ENCODE results near the gene SOX8. TPM values are rescaled to one million over a fixed set of nuclear protein-coding genes. Genes with fewer than 3 reads are reported as not detected.
A peak's percentile ranks its signal among the peaks of the same experiment; 100 is the strongest.

Gene SOX8
- total RNA-seq, 1 donor from 2014 or later: 1.0 TPM

DNA sequence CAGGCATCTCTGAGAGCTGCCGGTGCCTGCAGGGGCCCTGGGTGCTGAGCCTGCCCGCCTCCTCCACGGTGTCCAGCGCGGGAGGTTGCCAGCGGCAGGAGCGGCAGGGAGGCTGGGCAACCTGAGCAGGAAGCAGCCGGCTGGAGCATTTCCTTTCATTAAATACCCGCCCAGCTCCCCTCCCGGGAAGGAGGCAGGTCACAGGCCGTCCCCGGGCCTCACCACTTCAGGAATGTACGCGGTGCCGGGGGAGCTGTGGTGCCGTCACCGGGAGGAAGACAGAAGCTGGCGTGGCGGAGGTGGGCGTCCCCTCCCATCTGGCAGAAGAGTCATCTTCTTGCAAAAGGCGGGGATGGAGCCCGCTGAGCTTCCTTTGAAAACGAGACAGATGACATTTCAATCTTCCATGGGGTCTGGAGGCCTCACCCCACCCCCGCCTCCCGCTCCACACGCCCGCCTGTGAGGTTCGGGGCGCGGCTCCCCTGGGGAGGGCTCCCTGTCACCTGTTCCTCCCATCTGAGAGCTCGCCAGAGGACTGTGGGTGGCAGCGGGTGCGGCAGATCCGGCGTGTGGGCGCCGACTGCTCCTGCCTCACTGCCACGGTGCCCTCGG, 16.0 kb downstream of the SOX8 start:
- ATAC-seq (ENCODE audit: poor library complexity) (peak; percentile 39), DNase-seq (peak; percentile 60)

DNA sequence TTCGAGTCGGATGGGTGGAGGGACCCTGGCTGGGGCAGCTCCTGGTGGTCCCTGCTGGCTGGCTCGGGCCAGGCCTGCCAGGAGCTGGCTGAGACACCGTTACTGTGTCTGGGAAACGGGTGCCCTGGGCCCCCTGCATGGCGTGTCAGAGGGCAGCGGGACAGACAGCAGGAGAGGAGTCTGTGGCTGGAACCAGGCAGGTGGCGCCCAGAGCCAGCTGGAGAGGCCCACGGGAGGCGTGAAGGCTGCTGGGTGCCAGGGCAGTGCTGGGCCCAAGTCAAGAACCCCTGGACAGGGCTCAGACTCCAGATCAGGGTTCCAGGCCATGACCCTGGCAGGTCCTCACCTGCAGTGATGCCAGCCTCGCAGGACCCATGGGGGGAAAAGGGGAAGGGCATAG, 16.6 kb downstream of the SOX8 start:
- intact Hi-C loops (cut with DNase I): no loop called here
- DNase-seq: no peak
- no peak for ATAC-seq (ENCODE audit: poor library complexity)

More for the DNA sequence above, 16.0 kb downstream of the SOX8 start:
- intact Hi-C loops (cut with DNase I): no loop called here

DNA sequence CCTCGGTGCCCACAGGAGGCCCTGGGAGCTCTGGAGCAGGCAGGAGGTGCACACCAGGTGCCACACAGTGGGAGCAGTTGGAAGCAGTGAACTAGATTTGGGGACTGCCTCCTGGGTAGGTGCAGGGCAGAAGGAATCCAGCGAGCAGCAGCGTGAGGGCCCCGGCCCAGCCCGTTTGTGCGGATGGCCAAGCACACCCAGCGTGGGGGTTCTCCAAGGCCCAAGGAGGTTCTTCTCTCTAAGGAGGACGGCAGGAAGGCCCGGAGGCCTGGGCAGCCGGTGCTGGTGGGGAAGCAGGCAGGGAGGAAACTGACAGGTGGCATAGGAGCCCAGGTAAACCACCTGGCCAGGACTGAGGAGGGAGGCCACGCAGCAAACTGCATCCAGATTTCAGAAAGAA, 17.0 kb downstream of the SOX8 start:
- ATAC-seq (ENCODE audit: poor library complexity) (no peak), DNase-seq (no peak)
- intact Hi-C loops (cut with DNase I): no loop called here

DNA sequence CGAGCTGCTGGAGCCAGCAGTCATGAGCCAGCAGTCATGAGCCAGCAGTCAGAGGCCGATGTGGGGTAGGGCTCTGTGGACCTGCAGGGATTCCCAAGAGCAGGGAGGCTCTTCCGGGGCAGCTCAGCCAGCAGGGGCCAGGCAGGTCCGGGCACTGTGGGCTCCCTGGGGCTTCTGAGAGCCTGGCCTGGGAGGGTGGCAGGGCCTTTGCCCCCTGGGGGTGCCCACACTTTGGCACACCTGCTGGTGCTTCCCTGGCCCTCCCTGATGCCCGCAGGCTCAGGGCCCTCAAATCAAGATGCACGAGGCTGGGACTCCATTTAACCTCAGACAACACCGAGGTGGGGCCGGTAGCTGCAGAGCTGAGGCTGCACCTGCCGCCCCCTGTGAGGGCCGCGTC, 18.1 kb downstream of the SOX8 start:
- intact Hi-C loops (cut with DNase I): no loop called here
- ATAC-seq (ENCODE audit: poor library complexity) (no peak), DNase-seq (no peak)

DNA sequence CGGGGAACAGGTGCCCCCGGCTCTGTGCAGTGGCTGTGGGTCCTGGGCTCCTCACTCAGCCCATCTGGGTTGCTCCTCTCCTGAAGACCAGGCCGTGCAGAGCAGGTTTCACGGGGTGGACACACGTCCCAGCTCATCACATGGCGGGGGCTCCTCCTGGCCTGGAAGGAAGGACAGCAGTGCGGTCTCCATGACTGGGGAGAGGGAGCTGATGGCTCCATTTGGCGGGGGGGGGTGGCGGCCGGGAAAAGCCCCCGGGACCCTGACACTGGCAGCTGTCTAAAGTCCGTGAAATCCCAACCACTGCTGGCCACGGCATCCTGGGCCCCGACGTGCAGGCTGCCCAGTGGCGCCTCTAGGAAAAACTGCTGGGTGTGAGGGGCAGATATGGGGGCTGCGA, 19.0 kb downstream of the SOX8 start:
- intact Hi-C loops (cut with DNase I): no loop called here
- ATAC-seq (ENCODE audit: poor library complexity): no peak
- DNase-seq: no peak

DNA sequence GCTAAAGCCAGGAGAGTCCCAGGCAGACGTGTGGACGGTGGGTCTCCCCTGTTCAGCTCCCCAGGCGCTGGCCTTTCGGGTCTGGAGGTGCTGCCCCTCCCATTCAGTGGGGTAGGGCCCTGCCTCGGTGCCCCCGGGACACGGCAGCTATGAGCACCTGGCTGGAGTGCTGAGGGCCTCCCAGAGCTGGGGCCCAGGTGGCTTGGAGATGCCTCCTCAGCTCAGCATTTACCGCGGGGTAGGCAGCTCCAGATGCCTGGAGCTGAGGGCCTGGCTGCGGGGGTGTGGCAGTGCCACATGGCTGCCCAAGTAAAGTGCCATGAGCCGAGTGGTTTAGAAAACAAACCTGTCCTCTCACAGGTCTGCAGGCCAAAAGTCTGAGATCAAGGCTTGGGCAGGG, 19.5 kb downstream of the SOX8 start:
- DNase-seq (no peak), ATAC-seq (ENCODE audit: poor library complexity) (no peak)
- intact Hi-C loops (cut with DNase I): no loop called here

DNA sequence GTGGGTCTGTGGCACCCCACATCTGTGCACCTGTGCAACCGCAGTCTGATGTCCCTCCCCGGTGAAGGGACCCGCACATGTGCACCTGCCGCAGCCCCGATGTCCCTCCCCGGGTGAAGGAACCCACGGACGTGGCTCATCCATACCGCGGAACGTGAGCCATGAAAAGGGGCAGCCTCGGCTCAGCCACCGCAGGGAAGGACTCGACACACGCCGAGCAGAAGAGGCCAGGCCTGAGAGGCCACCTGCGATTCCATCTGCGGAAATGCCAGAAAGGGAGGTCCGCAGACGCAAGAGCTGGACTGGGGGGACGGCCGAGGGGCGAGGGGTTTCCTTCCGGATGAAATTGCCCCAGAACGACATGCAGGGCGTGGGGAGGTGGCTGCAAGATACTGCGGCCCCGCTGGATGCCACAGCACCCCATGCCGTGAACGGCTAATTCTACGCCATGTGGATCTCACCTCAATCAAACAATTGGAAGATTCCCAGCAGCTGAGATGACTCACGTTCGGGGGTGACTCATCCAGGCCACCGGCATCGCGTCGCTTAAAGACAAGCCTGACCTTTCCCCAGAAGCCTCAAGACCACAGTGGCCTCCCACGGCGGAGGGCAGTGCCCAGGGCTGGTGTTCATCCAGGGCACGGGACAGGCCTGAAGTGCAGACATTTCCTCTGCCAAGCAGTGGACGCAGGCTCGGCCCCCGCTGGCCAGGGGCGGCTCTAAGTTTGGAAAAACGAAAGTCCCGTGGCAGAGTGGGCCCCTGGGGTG, 21.0 kb downstream of the SOX8 start:
- DNase-seq: no peak
- intact Hi-C loops (cut with DNase I): no loop called here
- ATAC-seq (ENCODE audit: poor library complexity): no peak

DNA sequence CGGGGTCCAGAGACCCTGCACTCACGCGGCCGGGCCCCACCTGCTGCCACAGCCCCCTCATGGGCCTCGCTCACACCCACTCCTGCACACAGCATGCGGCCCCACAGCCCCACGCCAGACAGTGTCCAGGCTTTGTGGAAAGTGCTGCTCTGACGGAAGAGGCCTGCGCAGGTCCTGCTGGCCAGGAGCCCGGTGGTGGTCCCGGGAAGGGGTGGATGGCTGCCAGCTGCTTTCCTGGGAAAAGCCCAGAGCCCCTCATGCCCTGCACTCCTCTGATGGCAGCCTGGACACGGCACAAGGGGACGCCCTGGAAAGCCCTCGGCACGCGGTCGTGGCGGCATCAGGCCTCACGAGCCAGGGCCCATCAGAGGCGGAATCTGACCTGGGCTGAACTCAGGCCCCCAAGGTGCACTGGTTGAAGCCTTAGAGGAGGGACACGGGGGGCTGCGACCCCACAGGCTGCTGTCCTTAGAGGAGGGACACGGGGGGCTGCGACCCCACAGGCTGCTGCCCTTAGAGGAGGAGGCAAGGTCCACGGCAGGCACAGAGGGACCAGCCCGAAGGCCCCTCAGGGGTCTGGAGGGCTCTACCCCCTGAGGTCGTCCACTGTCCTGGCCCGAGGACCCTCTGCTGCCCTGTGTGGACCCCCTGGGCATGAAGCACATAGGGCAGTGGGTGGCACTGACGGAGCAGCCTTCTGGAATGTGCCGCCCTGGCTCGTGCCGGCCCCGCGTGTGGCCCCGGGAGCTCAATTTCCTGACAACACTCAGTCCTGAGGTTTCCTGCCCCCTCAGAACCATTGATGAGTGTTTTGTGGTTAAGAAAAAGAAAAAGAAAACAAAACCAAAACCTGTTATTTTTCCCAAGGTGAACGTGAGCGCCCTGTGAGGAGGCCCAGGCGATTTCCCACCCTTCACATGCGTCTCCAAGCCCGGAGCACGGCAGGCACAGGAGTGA, 22.1 kb downstream of the SOX8 start:
- intact Hi-C loops (cut with DNase I): no loop called here
- DNase-seq (no peak), ATAC-seq (ENCODE audit: poor library complexity) (no peak)

DNA sequence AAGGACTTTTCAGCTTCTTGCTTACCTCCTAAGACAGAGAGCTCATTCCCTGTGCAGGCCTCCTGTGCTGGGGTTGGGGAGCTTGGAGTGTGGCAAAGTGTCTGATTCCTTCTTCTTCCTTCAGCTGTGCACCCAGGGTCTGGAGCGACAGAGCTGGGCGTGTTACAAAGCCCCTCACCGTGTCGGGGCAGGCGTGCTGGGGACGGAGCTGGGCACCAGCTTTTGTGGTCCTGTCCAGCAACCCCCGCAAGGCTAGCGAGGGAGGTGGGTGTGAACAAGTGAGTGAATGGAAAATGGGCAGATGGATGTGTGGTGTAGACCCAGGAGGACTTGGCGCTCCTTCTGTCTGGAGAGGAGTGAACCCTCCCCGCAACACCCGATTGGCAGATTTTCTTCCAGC, 23.7 kb downstream of the SOX8 start:
- DNase-seq: no peak
- intact Hi-C loops (cut with DNase I): no loop called here
- ATAC-seq (ENCODE audit: poor library complexity): no peak

DNA sequence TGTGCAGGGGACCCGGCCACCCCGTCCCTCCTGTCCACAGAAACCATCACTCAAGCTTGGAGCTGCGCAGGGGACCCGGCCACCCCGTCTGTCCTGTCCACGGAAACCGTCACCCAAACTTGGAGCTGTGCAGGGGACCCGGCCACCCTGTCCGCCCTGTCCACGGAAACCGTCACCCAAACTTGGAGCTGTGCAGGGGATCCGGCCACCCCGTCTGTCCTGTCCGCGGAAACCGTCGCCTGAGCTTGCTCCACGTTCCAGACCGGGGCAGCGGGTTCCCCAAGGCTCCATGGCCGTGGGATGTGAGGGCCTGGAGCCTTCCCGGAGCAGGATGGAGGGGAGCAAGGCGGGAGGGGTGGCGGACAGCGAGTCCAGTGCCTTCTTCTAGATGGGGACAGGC, 25.2 kb downstream of the SOX8 start:
- DNase-seq (no peak), ATAC-seq (ENCODE audit: poor library complexity) (no peak)
- intact Hi-C loops (cut with DNase I): no loop called here

DNA sequence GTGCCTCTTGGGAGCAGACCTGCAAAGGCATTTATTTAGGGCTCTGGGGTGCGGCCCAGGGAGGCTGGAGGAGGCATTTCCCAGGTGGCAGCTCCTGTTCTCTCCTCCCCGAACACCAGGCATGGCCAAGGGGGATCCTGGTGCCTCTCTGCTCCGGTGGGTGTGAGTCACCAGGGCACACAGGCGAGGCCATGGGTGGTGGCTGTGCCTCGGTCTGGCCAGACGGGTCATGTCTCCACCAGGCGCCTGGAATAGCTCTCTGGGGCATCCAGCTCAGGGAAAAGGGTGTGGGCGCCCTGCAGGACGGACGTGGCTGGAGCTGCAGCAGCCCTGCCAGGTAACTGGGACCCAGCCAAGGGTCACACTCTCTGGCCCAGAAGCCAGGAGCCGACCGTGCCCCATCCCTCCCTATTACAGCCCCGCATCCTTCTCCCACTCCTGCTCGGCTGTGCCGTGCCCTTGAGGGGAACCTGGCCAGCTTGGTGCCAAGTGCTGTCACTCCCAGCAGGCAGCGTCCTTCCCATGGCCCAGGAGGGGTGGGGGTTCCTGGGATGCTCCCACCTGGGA, 25.8 kb downstream of the SOX8 start:
- DNase-seq (no peak), ATAC-seq (ENCODE audit: poor library complexity) (no peak)
- intact Hi-C loops (cut with DNase I): no loop called here

DNA sequence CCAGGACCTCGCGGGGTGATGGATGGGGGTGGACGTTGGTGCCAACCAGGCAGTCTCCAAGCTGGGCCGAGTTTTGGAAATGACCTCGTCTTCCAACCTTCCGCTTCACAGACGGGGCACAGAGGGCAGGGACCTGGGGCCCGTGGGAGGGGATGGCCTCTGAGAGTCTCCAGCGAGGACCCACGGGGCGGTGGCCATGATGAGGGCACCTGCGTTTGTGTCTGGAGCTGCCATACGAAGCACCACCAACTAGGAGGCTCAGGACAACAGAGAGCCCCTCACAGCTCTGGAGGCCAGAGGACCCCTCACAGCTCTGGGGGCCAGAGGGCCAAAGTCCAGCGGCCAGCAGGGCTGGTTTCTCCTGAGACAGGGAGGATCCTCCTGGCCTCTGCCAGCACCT, 26.5 kb downstream of the SOX8 start:
- intact Hi-C loops (cut with DNase I): no loop called here
- ATAC-seq (ENCODE audit: poor library complexity) (no peak), DNase-seq (no peak)

DNA sequence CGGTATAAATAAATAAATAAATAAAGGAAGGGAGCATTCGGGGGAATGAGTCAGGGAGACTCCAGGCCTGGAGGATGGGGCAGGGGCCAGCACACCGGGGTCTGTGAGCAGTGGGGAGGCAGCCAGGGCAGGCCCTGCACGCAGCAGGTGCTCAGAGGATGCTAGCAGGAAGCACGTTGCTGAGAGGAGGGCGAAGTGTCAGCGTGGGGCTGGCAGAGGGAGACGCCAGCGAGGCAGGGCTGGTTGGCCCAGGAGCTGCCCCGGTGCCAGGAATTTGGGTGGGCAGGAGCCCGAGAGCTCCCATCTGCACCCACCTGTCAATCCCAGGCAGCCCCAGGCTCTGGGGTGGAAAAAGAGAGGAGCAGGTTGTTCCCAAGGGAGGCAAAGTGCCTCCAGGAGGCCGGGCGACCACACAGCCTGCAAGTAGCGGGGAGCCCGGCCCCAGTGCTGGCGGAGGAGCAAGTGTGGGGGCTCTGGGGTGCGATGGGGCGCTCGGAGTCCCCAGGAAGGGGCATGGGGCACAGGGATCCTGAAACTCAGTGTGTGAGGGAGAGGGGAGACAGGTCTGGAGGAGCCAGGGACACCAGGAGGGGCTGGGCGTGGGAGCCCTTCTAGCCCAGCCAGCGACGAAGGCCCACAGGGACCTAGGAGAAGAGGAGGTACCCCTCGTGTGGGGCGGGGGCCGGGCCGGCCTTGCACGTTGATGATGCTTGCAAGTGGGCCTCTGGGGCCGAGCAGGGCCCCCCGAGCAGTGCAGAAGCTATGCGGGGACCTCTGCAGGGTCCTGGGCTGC, 28.0 kb downstream of the SOX8 start:
- intact Hi-C loops (cut with DNase I): no loop called here
- no peak for ATAC-seq (ENCODE audit: poor library complexity)
- no peak for DNase-seq

DNA sequence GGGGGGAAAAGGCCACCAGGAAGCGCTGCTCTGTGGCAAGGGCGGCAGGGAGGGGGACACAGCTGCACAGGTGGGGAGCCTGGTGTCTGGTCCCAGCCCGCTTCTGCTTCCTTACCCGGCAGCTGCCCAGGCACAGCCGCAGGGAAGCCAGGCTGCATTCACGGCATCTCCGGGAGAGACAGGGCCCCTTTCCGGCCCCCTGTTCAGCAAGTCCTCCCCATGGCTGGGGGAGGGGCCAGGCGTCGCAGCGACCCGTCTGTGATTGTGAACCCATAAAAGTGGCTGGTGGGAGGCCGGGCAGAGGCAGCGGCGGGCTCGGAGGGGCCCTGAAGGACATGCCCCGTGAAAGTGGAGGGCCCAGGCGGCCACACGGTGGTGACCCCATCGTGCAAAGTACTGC, 28.7 kb downstream of the SOX8 start:
- intact Hi-C loops (cut with DNase I): no loop called here
- no peak for DNase-seq
- ATAC-seq (ENCODE audit: poor library complexity): no peak

DNA sequence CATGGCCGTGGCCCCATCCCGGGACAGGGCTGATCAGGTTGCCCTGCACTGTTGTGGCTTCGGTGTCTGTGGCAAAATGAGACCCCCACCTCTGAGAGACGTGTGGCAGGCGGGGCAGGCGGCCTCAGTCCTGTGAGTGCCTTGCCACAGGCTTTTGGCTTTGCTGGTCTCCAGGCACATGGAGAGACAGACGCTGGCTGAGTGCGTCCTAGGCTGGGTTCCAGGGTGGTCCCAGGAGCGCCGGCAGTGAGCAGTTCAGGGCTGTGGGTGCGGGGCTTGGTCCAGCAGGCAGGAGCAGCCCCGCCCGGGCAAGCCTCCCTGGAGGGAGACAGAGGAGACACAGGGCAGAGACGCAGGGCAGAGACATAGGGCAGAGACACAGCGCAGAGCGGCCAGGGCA, 29.2 kb downstream of the SOX8 start:
- intact Hi-C loops (cut with DNase I): no loop called here
- DNase-seq (no peak), ATAC-seq (ENCODE audit: poor library complexity) (no peak)

DNA sequence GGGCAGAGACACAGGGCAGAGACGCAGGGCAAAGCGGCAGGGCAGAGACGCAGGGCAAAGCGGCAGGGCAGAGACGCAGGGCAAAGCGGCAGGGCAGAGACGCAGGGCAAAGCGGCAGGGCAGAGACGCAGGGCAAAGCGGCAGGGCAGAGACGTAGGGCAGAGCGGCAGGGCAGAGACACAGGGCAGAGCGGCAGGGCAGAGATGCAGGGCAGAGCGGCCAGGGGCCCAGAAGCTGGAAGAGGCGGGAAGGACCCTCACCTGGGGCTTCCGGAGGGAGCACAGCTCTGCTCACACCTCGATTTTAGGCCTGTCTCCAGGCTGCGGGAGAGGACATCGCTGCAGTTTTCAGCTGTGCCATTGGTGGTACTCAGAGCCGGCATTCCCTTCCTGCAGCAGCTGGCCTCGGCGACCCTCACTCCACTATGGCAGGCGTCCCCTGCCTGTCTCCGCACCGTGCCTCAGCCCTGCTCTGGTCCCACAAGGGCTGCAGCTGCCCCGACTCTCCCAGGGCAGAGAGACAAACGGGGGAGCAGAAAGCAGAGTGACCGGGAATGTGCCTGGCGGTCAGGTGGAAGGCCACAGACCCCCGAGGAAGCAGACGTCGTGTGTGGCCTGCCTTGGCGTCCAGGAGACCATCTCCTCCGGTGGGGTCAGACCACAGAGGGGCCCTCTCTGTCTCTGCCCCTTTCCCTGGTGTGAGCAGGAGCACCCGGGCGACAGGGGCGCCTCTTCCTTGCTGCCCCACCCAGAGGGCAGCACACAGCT, 29.9 kb downstream of the SOX8 start:
- intact Hi-C loops (cut with DNase I): no loop called here
- ATAC-seq (ENCODE audit: poor library complexity): no peak
- no peak for DNase-seq

DNA sequence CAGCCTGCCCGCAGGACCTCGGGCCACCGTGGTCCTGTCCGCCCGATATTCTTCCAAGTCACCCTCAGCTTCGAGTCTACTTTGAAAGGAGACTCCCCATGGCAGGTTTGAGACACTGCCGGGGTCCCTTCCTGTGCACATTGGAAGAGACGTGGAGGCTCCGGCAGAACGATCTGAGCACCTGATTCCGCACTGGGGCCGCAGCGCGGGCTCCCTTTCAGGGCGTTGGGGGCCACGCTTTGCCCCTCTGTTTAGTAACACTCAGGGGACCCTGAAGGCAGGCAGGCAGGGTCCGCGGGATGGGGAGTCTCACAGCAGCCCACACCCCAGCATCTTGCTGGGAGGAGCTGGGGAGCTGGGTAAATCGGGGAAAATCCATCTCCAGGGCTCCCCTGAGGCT, 30.6 kb downstream of the SOX8 start:
- ATAC-seq (ENCODE audit: poor library complexity) (no peak), DNase-seq (no peak)
- intact Hi-C loops (cut with DNase I): no loop called here

Measured in Right ventricle myocardium superior (tissue), 1 donor.